Measurements from ENCODE around the gene KLF7.

KLF7 gene

GRCh38 chr2:207111757-207112156 lies 54.0 kb downstream of the KLF7 start:
- H3K4me1 Mint-ChIP-seq = peaks cover 22% of the 10 kb centered on the region
- no peaks in the 10 kb centered on the region for H3K9me3 Mint-ChIP-seq
- no peak overlapping the region for H3K4me3 Mint-ChIP-seq
- H3K27ac Mint-ChIP-seq = no peak overlapping the region
- no peaks in the 10 kb centered on the region for H3K27me3 Mint-ChIP-seq (ENCODE audit: low read depth)
- peaks cover 21% of the 10 kb centered on the region for H3K36me3 Mint-ChIP-seq (ENCODE audit: low read depth)
- TF ChIP-seq CTCF (IDR thresholded peaks at IDR 0.05; ENCODE audit: unreplicated experiment in 3 of 3) = no peak

DNA sequence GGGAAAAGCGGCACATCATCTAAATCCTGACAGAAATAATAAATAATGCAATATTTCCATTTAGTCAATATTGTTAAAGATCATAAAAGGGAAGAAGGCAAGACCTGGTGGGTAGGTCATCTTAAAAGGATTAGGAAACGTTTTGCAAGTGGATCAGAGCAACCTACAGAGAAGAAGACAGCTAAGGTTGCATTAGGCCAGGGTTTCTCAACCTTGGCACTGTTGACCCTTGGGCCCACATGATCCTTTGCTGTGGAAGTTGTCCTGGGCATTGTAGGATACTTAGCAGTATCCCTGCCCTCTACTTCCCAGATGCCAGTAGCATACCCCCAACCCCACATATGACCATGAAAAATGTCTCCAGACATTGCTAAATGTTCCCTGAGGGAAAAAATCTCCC lies 55.0 kb downstream of the KLF7 start:
- H3K27ac Mint-ChIP-seq = no peak overlapping the region
- no peaks in the 10 kb centered on the region for H3K9me3 Mint-ChIP-seq
- no peak for TF ChIP-seq CTCF (IDR thresholded peaks at IDR 0.05; ENCODE audit: unreplicated experiment in 3 of 3)
- peaks cover 30% of the 10 kb centered on the region for H3K36me3 Mint-ChIP-seq (ENCODE audit: low read depth)
- H3K4me3 Mint-ChIP-seq = no peak overlapping the region
- no peaks in the 10 kb centered on the region for H3K27me3 Mint-ChIP-seq (ENCODE audit: low read depth)
- H3K4me1 Mint-ChIP-seq = peaks cover 11% of the 10 kb centered on the region

- H3K27me3 Mint-ChIP-seq (ENCODE audit: low read depth) = no peaks in the 10 kb centered on the region
- H3K9me3 Mint-ChIP-seq = no peaks in the 10 kb centered on the region
- peaks cover 8% of the 10 kb centered on the region for H3K4me1 Mint-ChIP-seq
These were observed 55.4 kb downstream of the KLF7 start for GRCh38 chr2:207110310-207110709.

DNA sequence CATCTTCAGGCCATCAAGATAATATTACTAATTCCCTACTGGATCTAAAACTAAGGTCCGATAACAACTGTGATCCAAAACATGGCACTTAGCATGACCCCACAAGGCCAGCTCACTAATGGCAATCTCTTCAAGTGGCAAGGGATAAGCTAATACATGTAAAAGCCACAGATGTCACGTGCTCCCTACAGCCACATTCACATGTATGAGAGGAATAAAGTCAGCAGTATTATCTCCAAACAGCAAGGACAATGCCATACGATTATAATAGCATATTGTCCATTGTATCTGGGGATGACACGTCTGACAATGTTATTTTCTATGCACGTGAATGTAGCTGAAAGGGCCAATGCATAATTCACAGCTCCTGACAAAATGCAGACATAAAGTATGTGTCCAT lies 56.0 kb downstream of the KLF7 start:
- TF ChIP-seq CTCF (IDR thresholded peaks at IDR 0.05; ENCODE audit: unreplicated experiment in 3 of 3) = no peak
- H3K27me3 Mint-ChIP-seq (ENCODE audit: low read depth) = no peaks in the 10 kb centered on the region
- peaks cover 8% of the 10 kb centered on the region for H3K4me1 Mint-ChIP-seq
- no peak overlapping the region for H3K4me3 Mint-ChIP-seq
- no peaks in the 10 kb centered on the region for H3K9me3 Mint-ChIP-seq
- H3K36me3 Mint-ChIP-seq (ENCODE audit: low read depth) = peaks cover 36% of the 10 kb centered on the region
- no peak overlapping the region for H3K27ac Mint-ChIP-seq

More at GRCh38 chr2:207110310-207110709, 55.4 kb downstream of the KLF7 start:
- Mint-ChIP-seq H3K4me3 (no peak overlapping the region), H3K36me3 (ENCODE audit: low read depth) (peaks cover 34% of the 10 kb centered on the region), H3K27ac (no peak overlapping the region)
- no peak for TF ChIP-seq CTCF (IDR thresholded peaks at IDR 0.05; ENCODE audit: unreplicated experiment in 3 of 3)

DNA sequence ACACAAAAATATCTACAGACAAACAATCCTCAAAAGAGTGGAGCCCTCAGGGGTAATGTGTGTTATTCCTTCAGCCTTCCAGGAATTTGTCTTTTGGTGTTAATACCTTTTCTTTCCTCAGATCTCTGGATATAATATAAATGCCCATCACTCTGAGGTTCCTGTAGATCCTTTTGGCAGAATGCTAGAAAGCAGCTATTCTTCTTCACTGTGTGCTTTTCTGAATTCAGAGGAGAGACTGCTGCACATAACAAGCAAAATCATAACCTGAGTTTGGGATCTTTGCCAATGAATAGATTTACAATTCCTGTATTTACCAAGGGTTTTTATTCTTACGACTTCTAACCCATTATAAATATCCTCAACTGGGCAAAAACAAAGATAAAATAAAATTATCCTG lies 57.3 kb downstream of the KLF7 start:
- no peak overlapping the region for H3K4me3 Mint-ChIP-seq

More for the DNA sequence above, 57.3 kb downstream of the KLF7 start:
- Mint-ChIP-seq H3K27me3 (ENCODE audit: low read depth) (no peaks in the 10 kb centered on the region), H3K27ac (no peak overlapping the region), H3K36me3 (ENCODE audit: low read depth) (peaks cover 39% of the 10 kb centered on the region), H3K4me1 (no peaks in the 10 kb centered on the region), H3K9me3 (no peaks in the 10 kb centered on the region)
- no peak for TF ChIP-seq CTCF (IDR thresholded peaks at IDR 0.05; ENCODE audit: unreplicated experiment in 3 of 3)
